IMR-90 (cell line): ENCODE measurements around the gene LYRM4. TPM values are rescaled to one million over a fixed set of nuclear protein-coding genes. Genes with fewer than 3 reads are reported as not detected.

Experiments used
- ATAC-seq: fragments of 200-7000 bp; cut with Tn5 transposase; 2 replicates; pipeline ENCODE4 v1.9.1; 2020; ENCODE audit warnings: low read depth, mild to moderate bottlenecking, moderate library complexity
- BruUV-seq: library from RNA; stranded (reverse); fragments of 400-500 nt; replicated peaks from 2 replicates; lab custom pipeline; 2021; lab: Mats Ljungman, UMichigan
- CTCF ChIA-PET: fragments of 300-600 bp; formaldehyde crosslinking; extraction: SDS; loops from one replicate; lab custom pipeline; 2021; ENCODE audit warnings: antibody characterized with exemption; lab: Yijun Ruan, JAX
- POLR2A ChIA-PET: fragments of 300-600 bp; sonication (Branson Sonifier 250); formaldehyde crosslinking; loops from one replicate; lab custom pipeline; 2022; ENCODE audit warnings: antibody characterized with exemption; ENCODE audit not compliant: unreplicated experiment; lab: Charles Lee
- DNase-seq: peaks from one replicate; pipeline ENCODE4 v3.0.0; 2013
- H2AFZ ChIP-seq: replicated peaks from 2 replicates; pipeline ENCODE3; 2013; ENCODE audit warnings: low read length, mild to moderate bottlenecking; ENCODE audit not compliant: poor library complexity
- H2AK5ac ChIP-seq: 2 replicates; pipeline ENCODE4 v1.6.1; 2013; ENCODE audit warnings: low read depth, low read length, inconsistent platforms
- H2AK9ac ChIP-seq: replicated peaks from 2 replicates; pipeline ENCODE3; 2013; ENCODE audit warnings: mild to moderate bottlenecking, low read depth, low read length, moderate library complexity; ENCODE audit not compliant: poor library complexity
- H2BK120ac ChIP-seq: 2 replicates; pipeline ENCODE4 v1.6.1; 2013; ENCODE audit warnings: low read depth, low read length, inconsistent platforms
- H2BK15ac ChIP-seq: 3 replicates; pipeline ENCODE4 v1.6.1; 2013; ENCODE audit warnings: low read depth, low read length, inconsistent platforms
- H2BK20ac ChIP-seq: 2 replicates; pipeline ENCODE4 v1.6.1; 2013; ENCODE audit warnings: low read depth, mild to moderate bottlenecking, inconsistent platforms, low read length, moderate library complexity
- H2BK5ac ChIP-seq: 2 replicates; pipeline ENCODE4 v1.6.1; 2013; ENCODE audit warnings: mild to moderate bottlenecking, low read depth, low read length, inconsistent platforms; ENCODE audit not compliant: poor library complexity, severe bottlenecking
- H3K14ac ChIP-seq: replicated peaks from 2 replicates; pipeline ENCODE4 v1.6.1; 2013; ENCODE audit warnings: low read depth, low read length, inconsistent platforms
- H3K18ac ChIP-seq: 2 replicates; pipeline ENCODE4 v1.6.1; 2013; ENCODE audit warnings: low read depth, low read length, control low read depth
- H3K23ac ChIP-seq: 2 replicates; pipeline ENCODE4 v1.6.1; 2013; ENCODE audit warnings: low read depth, low read length, inconsistent platforms
- H3K27ac ChIP-seq: 2 replicates; pipeline ENCODE4 v1.5.1; 2013; ENCODE audit warnings: mild to moderate bottlenecking, control low read depth, low read length; ENCODE audit not compliant: insufficient read depth
- H3K27me3 ChIP-seq: 2 replicates; pipeline ENCODE4 v1.6.1; 2013; ENCODE audit warnings: low read length; ENCODE audit not compliant: control insufficient read depth, insufficient read depth
- H3K36me3 ChIP-seq: 2 replicates; pipeline ENCODE4 v1.6.1; 2013; ENCODE audit warnings: low read length, mixed read lengths; ENCODE audit not compliant: control insufficient read depth, insufficient read depth
- H3K4ac ChIP-seq: 2 replicates; pipeline ENCODE4 v1.6.1; 2013; ENCODE audit warnings: low read depth, low read length, inconsistent platforms
- H3K4me1 ChIP-seq: 2 replicates; pipeline ENCODE4 v1.6.1; 2013; ENCODE audit warnings: low read length, mixed read lengths; ENCODE audit not compliant: control insufficient read depth, insufficient read depth
- H3K4me2 ChIP-seq: 2 replicates; pipeline ENCODE4 v1.6.1; 2013; ENCODE audit warnings: low read depth, mild to moderate bottlenecking, control low read depth, low read length, moderate library complexity
- H3K4me3 ChIP-seq: 2 replicates; pipeline ENCODE4 v1.5.1; 2013; ENCODE audit warnings: low read depth, mild to moderate bottlenecking, control low read depth, low read length, moderate library complexity; ENCODE audit not compliant: insufficient read depth
- H3K56ac ChIP-seq: 2 replicates; pipeline ENCODE4 v1.6.1; 2013; ENCODE audit warnings: low read length, inconsistent platforms; ENCODE audit not compliant: insufficient read depth; ENCODE audit errors: extremely low read depth
- H3K79me1 ChIP-seq, 2 experiments: 2 replicates each; pipeline ENCODE4 v1.6.1; 2013; ENCODE audit warnings: low read length in 2 of 2, inconsistent platforms in 1 of 2, low read depth in 1 of 2
- H3K9ac ChIP-seq: 2 replicates; pipeline ENCODE4 v1.6.1; 2013; ENCODE audit warnings: low read depth, low read length, control low read depth
- H3K9me1 ChIP-seq: 2 replicates; pipeline ENCODE4 v1.6.1; 2013; ENCODE audit warnings: low read length, inconsistent platforms; ENCODE audit not compliant: insufficient read depth
- H3K9me3 ChIP-seq: 2 replicates; pipeline ENCODE4 v1.6.1; 2013; ENCODE audit warnings: low read length; ENCODE audit not compliant: control insufficient read depth, insufficient read depth
- H4K20me1 ChIP-seq: 2 replicates; pipeline ENCODE4 v1.6.1; 2013; ENCODE audit warnings: low read length, inconsistent platforms; ENCODE audit not compliant: insufficient read depth
- H4K5ac ChIP-seq: 2 replicates; pipeline ENCODE4 v1.6.1; 2013; ENCODE audit warnings: mild to moderate bottlenecking, low read depth, low read length, control low read depth
- H4K8ac ChIP-seq, 2 experiments: 2 replicates each; pipeline ENCODE4 v1.6.1; 2013; ENCODE audit warnings: low read depth in 2 of 2, low read length in 2 of 2, control low read depth in 1 of 2, inconsistent platforms in 1 of 2
- H4K91ac ChIP-seq: 2 replicates; pipeline ENCODE4 v1.6.1; 2013; ENCODE audit warnings: low read depth, low read length, inconsistent platforms; ENCODE audit not compliant: insufficient read depth
- BHLHE40 ChIP-seq: fragments of 150-350 bp; IDR thresholded peaks from 2 replicates; pipeline ENCODE4 v1.6.1; 2016; ENCODE audit warnings: mild to moderate bottlenecking, low read depth, low read length
- CEBPB ChIP-seq: IDR thresholded peaks from 2 replicates; pipeline ENCODE4 v1.6.1; 2012; ENCODE audit warnings: low read depth, low read length, improper control_type of control experiment
- CHD1 ChIP-seq: IDR thresholded peaks from 2 replicates; pipeline ENCODE4 v1.6.1; 2012; ENCODE audit warnings: low read depth, low read length, improper control_type of control experiment
- CTCF ChIP-seq: conservative IDR thresholded peaks from 2 replicates; pipeline ENCODE4 v1.5.1; 2012; ENCODE audit warnings: mild to moderate bottlenecking, low read depth, low read length, improper control_type of control experiment
- ELK1 ChIP-seq: fragments of 150-350 bp; IDR thresholded peaks from 2 replicates; pipeline ENCODE4 v1.6.1; 2016; ENCODE audit warnings: low read depth, mild to moderate bottlenecking, low read length, moderate library complexity, borderline replicate concordance
- FOS ChIP-seq: fragments of 150-350 bp; IDR thresholded peaks from 2 replicates; pipeline ENCODE4 v1.6.1; 2016; ENCODE audit warnings: low read depth, low read length
- MAFK ChIP-seq: IDR thresholded peaks from 2 replicates; pipeline ENCODE4 v1.6.1; 2012; ENCODE audit warnings: low read depth, low read length, improper control_type of control experiment
- MAZ ChIP-seq: IDR thresholded peaks from 2 replicates; pipeline ENCODE4 v1.6.1; 2012; ENCODE audit warnings: low read depth, mild to moderate bottlenecking, low read length, improper control_type of control experiment, moderate library complexity, borderline replicate concordance
- MXI1 ChIP-seq: IDR thresholded peaks from 2 replicates; pipeline ENCODE4 v1.6.1; 2012; ENCODE audit warnings: low read depth, mild to moderate bottlenecking, low read length, moderate library complexity, borderline replicate concordance
- NFE2L2 ChIP-seq: fragments of 150-350 bp; IDR thresholded peaks from 2 replicates; pipeline ENCODE4 v1.6.1; 2016; ENCODE audit warnings: low read depth, mild to moderate bottlenecking, low read length
- RAD21 ChIP-seq: IDR thresholded peaks from 2 replicates; pipeline ENCODE4 v1.6.1; 2012; ENCODE audit warnings: low read length, improper control_type of control experiment
- RCOR1 ChIP-seq: IDR thresholded peaks from 2 replicates; pipeline ENCODE4 v1.6.1; 2012; ENCODE audit warnings: mild to moderate bottlenecking, low read length, improper control_type of control experiment; ENCODE audit not compliant: insufficient replicate concordance
- RFX5 ChIP-seq: IDR thresholded peaks from 2 replicates; pipeline ENCODE4 v1.8.0; 2012; ENCODE audit warnings: low read depth, mild to moderate bottlenecking, low read length, moderate library complexity
- WGBS, 2 experiments: methylation state at CpG; one replicate each; pipeline versions ENCODE4 v1.1.5 to v1.1.7; 2013; ENCODE audit warnings: missing lambda C conversion rate in 2 of 2; ENCODE audit not compliant: insufficient read length in 1 of 2; ENCODE audit errors: extremely low coverage in 2 of 2; 5-methylcytosine and 5-hydroxymethylcytosine counted together
- dilution Hi-C: fragments of 300-500 bp; cut with HindIII; formaldehyde crosslinking; loops from one replicate; pipeline ENCODE4 v1.14.3; 2018; ENCODE audit warnings: low sequenced_read_pairs; ENCODE audit not compliant: unreplicated experiment
- in situ Hi-C: fragments of 300-500 bp; cut with MboI; formaldehyde crosslinking; loops from 3 replicates; pipeline ENCODE4 v1.14.3; 2019; ENCODE audit warnings: low sequenced_read_pairs, inconsistent platforms, mixed read lengths
- intact Hi-C: fragments of 100-400 bp; cut with micrococcal nuclease; formaldehyde crosslinking; loops from 2 replicates; pipeline ENCODE4 v1.10.0; 2022
- polyA plus RNA-seq, 3 experiments: library from polyadenylated mRNA; depleted of rRNA; stranded (reverse); fragments of >200 nt; gene quantifications; 2 replicates each; pipeline ENCODE4 v1.2.3, GENCODE V29; 2012; ENCODE audit warnings: low replicate concordance in 1 of 3
- total RNA-seq: library from RNA; depleted of rRNA; stranded (reverse); fragments of >200 nt; gene quantifications from 2 replicates; pipeline ENCODE4 v1.2.3, GENCODE V29; 2012

Gene LYRM4
- total and polyA plus RNA-seq, 2 of the 4 experiments (the other 2 are of a cell fraction), result 11.5 to 26.6 TPM

GRCh38 chr6:5146398-5146797, 114.4 kb downstream of the LYRM4 start:
- Histone ChIP-seq H2BK120ac (no peak overlapping the region), H2AK9ac (no peak overlapping the region), H3K27me3 (no peaks in the 10 kb centered on the region), H3K23ac (no peak overlapping the region), H4K20me1 (no peaks in the 10 kb centered on the region), H2AK5ac (no peak overlapping the region), H3K9me3 (no peaks in the 10 kb centered on the region), H3K36me3 (no peaks in the 10 kb centered on the region), H3K4me1 (peaks cover under 1% of the 10 kb centered on the region), H2BK20ac (no peak overlapping the region), H3K27ac (no peak overlapping the region), H4K91ac (no peak overlapping the region), H3K4me3 (no peak overlapping the region), H2AFZ (no peak overlapping the region), H2BK15ac (no peak overlapping the region), H3K9me1 (no peaks in the 10 kb centered on the region; the same call in 1 of the 2 replicates), H4K5ac (no peak overlapping the region), H4K8ac (no peak overlapping the region), H3K56ac (no peak overlapping the region), H3K4ac (no peak overlapping the region), H2BK5ac (no peak overlapping the region), H3K4me2 (no peak overlapping the region), H3K14ac (no peak overlapping the region), H3K9ac (no peak overlapping the region), H3K18ac (no peak overlapping the region), H3K79me1 (peaks cover 0 to 3% of the 10 kb centered on the region in 2 experiments; a peak in 2 of 4 replicates)
- POLR2A ChIA-PET, result no interaction called here
- dilution Hi-C loops (no loop called here), intact Hi-C loops (no loop called here), in situ Hi-C loops (loop anchor here (10.0 kb wide), 1 partner anchor 1398 kb away; no protein-coding TSS in a partner anchor)
- ATAC-seq, result no peak
- CTCF ChIA-PET, result no interaction called here
- no peak for DNase-seq
- no TSS peak for BruUV-seq
- no CpG with 5 or more reads among the region's 4 CpGs for WGBS, 2 experiments
- TF ChIP-seq MAFK (no peak), MAZ (no peak), NFE2L2 (no peak), MXI1 (no peak), FOS (no peak), CEBPB (no peak), BHLHE40 (no peak), RCOR1 (no peak), CHD1 (no peak), CTCF (no peak), RFX5 (no peak), RAD21 (no peak), ELK1 (no peak)
